GM19238 (cell line): Measurements from ENCODE around the gene F13B.
"Not testable (repeated sequence)": the region's sequence is repeated elsewhere in the genome, so short reads cannot be mapped to it uniquely, and the experiment has no call there.

ENCODE experiments used
- DNase-seq: peaks from one replicate; pipeline ENCODE4 v3.0.0; 2011; ENCODE audit warnings: low spot score; ENCODE audit not compliant: insufficient read length

Gene F13B

DNA sequence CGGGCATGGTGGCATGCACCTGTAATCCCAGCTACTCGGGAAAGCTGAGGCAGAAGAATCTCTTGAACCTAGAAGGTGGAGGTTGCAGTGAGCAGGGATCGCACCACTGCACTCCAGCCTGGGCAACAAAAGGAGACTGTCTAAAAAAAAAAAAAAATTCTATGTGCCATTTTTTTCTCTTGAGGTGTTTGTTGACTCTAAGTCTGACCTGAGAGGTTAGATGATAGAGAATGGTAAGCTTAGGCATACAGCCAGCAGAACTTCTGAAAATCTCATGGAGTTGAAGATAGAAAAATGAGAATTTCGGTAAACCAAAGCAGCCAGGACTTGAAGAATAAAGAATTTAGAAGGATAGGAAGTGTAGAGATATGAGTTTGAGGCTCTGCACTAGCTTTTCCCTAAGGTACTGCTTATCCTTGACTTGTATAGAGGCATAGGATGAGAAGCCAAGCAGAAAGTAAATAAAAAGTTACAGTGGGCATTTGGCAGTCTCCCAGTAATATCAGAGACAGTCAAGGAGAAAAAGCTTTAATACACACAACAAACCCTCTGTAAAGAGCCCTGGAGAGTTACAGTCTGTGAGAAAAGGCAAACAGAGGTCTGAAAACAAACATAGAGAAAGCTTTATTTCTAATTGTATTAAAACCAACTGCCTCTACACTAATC lies 24.3 kb downstream of the F13B start:
- no peak for DNase-seq

DNA sequence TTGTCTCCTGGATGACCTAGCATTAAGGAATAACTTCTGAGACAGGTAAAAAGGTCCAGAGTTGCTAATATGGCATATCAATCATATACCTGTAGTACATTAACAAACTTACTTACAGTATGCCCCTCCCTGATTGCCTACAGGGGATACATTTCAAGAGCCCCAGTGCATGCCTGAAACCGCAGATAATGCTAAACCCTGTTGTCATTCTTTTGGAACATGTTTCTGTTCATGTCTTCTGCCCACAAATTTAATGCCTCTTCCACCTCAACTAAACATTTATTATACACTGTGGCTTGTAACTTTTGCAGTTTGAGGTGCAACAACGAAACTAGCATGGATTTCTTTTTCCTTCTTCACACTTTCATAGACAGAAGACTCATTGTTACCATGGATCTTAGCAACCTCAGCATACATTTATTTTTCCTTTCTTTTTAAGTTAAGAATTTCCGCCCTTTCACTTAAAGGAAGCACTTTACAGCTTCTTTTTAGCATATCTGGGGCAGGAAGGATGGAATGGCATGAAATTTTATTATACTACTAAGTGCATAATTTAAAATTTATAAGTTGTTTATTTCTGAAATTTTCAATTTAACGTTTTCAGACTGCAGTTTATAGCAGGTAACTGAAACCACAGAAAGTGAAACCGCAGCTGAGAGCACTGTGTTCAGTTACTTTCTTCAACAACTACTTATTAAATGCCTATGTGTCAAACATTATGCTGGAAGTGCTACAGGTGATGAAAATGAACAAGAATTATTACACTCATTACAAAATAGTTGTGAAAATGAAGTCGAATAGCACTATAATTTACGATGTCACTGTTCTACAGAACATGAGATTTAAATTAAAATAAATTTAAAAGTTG lies 25.3 kb downstream of the F13B start:
- no peak for DNase-seq

DNA sequence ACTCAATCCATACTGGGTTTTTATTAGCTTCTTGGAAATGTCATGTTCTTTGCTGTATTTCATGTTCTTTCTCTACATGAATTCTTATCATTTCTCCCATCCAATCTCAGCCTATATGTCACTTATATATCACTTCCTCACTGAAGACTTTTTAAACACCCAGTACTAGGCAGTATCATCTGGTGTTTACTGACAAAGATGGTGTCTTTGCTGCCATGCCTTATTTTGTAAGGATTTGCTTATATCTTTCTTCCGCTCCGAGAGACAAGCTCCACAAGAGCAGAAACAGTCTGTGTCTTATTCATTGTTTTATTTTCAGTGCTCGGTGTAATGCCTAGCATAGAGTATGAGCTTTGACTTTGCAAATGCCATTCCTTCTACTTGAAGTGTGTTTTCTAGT lies 30.2 kb downstream of the F13B start:
- DNase-seq: no peak

DNA sequence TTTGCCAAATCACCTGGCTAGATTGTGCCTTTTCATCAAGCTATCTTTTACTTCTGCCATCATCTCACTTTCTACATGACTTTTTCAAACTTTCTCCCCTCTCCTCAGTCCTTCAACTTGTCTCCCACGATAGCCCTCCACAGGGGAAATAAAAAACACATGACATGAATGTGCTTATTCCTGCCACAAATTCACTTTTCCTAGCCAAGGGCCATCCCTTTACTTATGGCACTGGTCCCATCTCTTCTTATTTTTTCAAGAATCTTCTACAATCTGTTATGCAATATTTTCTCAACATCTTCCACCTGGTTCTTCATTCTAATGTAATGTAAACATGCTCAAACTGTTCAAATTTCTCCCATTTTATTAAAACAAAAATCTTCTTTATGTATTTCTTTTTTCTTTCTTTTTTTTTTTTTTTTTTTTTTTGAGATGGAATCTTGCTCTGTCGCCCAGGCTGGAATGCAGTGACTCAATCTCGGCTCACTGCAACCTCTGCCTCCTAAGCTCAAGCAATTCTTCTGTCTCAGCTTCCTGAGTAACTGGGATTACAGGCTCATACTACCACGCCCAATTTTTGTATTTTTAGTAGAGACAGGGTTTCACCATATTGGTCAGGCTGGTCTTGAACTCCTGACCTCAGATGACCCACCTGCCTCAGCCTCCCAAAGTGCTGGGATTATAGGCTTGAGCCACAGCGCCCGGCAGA lies 32.3 kb downstream of the F13B start:
- not testable (repeated sequence) for DNase-seq

DNA sequence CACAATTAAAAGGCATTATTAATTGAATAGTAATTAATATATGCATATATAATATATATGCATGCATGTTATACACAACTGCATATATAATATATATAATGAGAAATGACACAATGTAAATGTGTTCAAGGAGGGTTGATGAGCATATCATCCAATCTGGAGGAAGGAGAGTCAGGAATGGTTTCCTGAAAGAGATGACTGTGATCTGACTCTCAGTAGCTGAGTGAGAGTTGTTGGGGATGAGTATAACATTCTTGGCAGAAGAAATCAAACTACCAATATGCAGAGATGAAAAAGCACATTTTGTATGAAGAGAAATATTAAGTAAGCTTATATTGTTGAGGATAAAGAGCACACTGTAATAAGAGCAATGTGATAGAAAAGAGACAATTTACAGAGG lies 37.3 kb downstream of the F13B start:
- no peak for DNase-seq

DNA sequence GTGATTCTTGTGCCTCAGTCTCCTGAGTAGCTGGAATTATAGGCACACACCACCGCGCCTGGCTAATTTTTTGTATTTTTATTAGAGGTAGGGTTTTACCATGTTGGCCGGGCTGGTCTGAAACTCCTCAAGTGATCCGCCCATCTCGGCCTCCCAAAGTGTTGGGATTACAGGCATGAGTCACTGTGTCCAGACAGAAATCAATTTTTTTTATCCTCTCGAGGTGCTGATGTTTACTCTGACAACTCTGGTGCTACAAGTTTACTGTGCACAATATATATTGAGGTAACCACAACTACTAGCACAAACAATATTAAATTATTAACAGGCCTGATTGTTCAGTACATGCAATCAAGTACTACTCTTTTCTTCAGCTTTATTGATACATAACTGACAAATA lies 39.7 kb downstream of the F13B start:
- DNase-seq: no peak

DNA sequence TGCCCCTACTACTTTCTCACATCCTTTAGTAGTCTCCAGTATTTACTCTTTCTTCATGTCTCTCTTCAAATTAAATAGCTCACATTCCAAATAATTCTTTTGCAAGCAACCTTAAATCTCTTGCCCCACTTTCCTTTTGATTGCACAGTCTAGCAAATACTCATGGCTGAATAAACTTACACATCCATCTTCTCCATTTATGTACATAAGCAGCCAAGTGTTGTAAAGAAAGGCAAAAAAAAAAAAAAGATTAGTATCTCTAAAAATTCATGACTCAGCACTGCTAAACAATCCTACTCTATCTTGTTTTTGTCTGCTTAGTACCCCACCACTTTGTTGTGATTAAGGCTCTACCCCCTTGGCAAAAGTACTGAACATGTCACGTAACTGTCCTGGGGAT lies 42.6 kb downstream of the F13B start:
- DNase-seq: no peak

DNA sequence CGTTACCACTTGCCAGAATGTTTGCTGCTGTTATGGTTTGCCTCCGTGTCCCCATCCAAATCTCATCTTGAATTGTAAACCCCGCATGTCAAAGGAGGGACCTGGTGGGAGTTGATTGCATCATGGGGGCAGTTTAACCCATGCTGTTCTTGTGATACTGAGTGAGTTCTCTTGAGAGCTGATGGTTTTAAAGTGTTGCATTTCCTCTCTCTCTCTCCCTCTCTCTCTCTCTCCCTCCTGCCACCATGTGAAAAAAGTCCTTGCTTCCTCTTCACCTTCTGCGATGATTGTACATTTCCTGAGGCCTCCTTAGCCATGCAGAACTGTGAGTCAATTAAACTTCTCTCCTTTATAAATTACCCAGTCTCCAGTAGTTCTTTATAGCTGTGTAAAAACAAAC lies 45.3 kb downstream of the F13B start:
- no peak for DNase-seq

DNA sequence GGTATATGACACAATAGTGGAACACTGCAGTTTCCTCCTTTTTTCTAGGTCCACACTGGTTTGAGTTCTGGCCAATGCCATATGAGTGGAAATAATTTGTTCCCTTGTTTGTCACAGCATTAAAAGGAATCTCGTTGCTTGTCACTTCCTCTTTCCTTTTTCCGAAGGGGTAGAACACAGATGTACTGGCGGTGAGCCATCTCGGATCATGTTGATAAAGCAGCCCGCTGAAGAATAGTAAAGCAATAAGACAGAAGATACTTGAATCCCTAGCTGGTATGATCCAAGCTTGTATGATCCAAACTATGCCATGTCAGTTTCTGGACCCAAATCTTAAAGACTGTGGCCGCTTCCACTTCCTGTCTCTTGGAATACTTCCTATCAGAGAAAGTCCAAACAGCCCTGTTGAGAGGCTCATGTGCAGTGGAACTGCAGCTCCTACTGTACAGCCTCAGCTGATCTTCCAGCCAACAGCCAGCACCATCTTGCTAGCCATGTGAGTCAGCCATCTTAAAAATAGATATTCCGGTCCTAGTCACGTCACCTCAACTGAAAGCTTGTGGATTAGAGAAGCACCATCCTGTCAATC lies 49.4 kb downstream of the F13B start:
- DNase-seq: no peak

DNA sequence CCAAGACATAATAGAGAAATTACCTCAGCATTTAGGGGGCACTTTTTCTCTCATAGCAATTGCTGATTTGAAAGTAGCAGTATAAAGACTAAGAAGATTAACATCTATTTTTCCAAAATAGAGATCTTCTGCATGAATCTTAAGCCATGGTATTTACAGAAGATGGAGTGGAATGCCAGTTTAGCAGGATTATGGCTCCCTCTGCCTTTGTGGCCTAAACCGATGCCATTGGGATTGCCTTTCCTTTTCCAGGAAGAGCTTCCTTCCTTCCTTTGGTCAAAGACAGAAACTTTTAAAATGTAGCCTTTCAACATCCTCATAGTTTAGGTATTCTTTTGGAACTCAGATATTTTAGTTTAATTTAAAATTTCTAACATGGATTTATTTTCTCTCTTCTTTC lies 50.3 kb downstream of the F13B start:
- DNase-seq: no peak

DNA sequence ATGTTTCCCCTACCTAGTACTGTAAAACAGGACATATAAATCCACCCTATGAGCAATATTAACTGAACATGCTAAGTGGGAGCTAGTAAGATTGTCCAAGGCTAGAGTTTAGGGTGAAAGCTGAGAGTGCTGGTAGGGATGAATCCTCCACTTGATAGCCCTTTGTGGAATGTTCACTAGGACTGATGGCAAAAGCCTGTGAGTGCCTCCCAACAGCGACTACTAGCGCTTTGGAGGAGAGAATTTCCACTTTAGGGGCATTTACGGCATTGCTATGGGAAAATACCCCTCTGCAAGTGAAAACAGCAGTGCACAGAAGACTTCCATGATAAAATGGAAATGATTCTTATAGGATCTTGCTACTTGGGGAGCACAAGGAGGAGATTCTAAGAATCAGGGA lies 53.8 kb downstream of the F13B start:
- DNase-seq: no peak

DNA sequence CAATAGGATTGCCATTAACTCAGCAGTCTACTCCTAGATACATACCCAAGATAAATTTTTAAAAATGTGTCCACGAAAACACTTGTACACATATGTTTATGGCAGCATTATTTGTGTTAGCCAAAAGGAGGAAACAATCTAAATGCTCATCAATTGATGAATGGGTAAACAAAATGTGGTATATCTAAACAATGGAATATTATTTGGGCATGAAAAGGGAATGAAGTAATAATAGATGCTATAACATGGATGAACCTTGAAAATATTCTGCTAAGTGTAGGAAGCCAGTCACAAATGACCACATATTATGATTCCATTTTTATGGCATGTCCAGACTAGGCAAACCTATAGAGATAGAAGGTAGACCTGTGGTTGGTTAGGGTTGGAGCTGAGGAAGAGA lies 55.4 kb downstream of the F13B start:
- DNase-seq: no peak

DNA sequence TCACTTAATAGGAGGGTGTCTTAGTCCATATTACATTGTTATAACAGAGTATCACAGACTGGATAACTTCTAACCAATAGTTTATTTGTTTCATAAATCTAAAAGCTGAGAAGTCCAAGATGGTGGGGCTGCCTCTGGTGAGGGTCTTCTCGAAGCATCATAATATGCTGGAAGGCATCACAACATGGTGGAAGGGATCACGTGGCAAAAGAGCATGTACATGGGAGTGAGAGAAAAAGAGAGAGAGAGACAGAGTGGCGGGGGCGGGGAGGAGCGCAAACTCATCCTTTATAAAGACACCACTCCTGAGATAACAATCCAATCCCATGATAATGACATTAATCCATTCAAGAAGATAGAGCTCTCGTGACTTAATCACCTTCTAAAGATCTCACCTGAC lies 58.2 kb downstream of the F13B start:
- DNase-seq: no peak

DNA sequence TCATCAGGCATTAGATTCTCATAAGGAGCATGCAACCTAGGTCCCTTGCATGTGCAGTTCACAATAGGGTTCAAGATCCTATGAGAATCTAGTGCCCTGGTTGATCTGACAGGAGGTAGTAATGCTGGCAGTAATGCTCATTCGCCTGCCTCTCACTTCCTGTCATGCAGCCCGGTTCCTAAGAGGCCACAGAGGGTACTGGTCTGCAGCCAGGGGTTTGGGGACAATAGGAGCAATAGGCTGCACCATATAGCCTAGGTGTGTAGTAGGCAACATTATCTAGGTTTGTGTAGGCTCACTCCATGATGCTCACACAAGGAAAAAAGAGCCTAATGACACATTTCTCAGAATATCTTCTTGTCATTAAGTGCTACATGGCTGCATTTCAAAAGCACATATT lies 63.9 kb downstream of the F13B start:
- no peak for DNase-seq

DNA sequence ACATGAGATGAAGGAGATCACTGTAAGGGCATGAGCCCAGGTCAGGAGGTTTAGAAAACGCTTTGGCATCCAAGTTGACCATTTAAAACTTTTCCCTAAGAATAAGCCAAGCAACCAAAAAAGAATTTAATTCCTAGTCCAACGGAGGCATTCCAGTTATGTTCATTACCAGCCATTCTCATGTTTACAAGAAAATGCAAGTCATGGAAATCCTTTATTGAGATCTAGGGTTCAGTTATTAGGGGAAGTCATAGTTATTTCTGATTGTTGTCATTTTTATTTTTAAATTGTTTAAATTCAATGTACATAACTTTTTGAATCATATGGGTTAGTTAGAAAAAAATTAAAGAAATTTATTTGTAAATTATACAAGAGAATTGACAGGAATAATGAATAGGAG lies 65.2 kb downstream of the F13B start:
- DNase-seq: no peak

DNA sequence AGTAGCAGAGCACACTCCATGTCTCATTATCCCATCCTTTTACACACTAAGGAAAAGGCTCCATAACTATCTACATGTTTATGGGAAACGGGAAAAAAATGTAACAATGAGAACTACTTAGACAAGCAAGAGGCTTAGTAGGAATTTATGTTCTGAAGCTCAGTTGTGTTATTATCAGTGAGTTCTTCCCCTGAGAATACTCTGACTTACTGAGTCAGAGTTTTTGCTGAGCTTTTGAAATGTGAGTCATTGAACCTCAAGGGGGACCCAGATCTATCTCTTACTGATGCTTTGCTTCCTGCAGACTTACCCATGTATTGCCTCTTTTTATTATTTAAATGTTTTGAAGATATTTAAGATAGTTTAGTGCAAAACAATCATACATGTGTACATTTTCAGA lies 69.6 kb downstream of the F13B start:
- no peak for DNase-seq

DNA sequence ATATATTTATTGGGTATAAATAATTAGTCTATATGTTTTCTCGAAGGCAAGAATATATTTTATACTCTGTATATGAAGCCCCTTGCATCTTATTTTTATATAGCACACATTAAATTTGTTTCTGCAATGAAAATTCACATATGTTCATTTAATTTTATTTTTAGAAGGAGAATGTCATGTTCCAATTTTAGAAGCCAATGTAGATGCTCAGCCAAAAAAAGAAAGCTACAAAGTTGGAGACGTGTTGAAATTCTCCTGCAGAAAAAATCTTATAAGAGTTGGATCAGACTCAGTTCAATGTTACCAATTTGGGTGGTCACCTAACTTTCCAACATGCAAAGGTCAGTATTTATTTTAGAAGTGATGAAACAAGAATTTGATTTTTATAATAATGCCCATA lies 73.1 kb downstream of the F13B start:
- no peak for DNase-seq

DNA sequence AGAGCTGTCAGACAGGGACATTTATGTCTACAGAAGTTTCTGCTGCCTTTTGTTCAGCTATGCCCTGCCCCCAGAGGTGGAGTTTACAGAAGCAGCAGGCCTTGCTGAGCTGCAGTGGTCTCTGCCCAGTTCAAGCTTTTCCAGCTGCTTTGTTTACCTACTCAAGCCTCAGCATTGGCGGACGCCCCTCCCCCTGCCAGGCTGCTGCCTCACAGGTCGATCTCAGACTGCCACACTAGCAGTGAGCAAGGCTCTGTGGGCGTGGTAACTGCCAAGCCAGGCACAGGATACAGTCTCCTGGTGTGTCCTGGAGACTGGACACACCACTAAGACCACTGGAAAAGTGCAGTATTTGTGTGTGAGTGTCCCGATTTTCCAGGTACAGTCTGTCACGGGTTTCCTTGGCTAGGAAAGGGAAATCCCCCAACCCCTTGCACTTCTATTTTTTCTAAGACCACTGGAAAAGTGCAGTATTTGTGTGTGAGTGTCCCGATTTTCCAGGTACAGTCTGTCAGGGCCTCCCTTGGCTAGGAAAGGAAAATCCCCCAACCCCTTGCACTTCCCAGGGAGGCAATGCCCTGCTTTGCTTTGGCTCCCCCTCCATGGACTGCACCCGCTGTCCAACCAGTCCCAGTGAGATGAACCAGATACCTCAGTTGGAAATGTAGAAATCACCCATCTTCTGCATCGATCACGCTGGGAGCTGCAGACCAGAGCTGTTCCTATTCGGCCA lies 75.0 kb downstream of the F13B start:
- DNase-seq: not testable (repeated sequence)
